GM19238 (cell line): ENCODE data around the gene CNN2.

ENCODE experiments used
- DNase-seq: peaks from one replicate; pipeline ENCODE4 v3.0.0; 2011; ENCODE audit warnings: low spot score; ENCODE audit not compliant: insufficient read length

The CNN2 gene

GRCh38 chr19:1049106-1049505 lies 22.7 kb downstream of the CNN2 start:
- no peak for DNase-seq

DNA sequence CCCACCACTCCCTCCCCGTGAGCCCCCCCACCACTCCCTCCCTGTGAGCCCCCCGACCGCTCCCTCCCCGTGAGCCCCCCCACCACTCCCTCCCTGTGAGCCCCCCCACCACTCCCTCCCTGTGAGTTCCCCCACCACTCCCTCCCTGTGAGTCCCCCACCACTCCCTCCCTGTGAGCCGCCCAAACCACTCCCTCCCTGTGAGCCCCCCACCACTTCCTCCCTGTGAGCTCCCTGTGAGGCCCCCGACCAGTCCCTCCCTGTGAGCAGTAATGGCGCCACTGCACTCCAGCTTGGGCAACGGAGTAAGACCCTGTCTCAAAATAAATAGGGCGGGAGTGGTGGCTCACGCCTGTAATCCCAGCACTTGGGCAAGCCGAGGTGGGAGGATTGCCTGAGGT lies 23.4 kb downstream of the CNN2 start:
- no peak for DNase-seq

GRCh38 chr19:1050989-1051788 lies 24.8 kb downstream of the CNN2 start:
- DNase-seq = no peak

DNA sequence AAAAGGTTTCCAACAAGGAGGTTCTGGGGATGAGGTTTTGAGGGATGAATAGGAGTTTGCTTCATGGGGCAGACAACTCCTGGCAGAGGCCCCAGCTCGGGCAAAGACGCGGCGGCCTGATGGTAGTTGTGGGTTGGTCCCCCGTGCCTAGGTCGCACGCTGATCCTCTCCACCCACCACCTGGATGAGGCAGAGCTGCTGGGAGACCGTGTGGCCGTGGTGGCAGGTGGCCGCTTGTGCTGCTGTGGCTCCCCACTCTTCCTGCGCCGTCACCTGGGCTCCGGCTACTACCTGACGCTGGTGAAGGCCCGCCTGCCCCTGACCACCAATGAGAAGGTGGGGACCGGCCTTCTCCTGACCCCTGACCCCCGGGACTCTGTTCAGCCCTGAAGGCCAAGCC lies 25.4 kb downstream of the CNN2 start:
- DNase-seq = no peak

- DNase-seq = no peak
These were observed 26.1 kb downstream of the CNN2 start for GRCh38 chr19:1052349-1052975.

DNA sequence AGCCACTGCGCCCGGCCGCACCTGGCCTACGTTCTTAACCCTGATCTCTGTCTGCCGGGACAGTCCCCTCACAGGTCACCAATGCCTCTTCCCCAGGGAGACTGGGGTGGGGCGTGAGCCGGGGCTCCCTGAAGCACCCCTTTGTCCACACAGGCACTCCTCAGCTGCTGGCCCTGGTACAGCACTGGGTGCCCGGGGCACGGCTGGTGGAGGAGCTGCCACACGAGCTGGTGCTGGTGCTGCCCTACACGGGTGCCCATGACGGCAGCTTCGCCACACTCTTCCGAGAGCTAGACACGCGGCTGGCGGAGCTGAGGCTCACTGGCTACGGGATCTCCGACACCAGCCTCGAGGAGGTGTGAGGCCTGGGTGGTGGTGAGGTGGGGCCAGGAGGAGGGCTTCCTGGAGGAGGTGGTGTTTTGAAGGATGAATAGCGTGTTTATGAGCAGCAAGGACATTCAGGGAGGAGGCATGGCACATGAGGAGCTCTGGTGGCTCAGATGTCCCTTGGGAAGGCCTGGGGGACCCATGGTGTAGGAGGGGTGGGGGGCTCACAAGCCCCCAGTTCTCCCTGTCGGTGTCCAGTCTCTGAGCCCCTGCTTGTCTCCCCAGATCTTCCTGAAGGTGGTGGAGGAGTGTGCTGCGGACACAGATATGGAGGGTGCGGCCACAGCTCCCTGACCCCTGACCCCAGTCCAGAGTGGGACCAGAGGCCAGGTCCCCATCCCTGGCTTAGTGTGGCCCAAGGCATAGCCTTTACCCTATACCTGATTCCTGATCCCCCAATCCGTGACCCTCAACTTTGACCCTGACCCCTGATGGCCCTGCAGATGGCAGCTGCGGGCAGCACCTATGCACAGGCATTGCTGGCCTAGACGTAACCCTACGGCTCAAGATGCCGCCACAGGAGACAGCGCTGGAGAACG lies 27.0 kb downstream of the CNN2 start:
- DNase-seq = no peak

DNA sequence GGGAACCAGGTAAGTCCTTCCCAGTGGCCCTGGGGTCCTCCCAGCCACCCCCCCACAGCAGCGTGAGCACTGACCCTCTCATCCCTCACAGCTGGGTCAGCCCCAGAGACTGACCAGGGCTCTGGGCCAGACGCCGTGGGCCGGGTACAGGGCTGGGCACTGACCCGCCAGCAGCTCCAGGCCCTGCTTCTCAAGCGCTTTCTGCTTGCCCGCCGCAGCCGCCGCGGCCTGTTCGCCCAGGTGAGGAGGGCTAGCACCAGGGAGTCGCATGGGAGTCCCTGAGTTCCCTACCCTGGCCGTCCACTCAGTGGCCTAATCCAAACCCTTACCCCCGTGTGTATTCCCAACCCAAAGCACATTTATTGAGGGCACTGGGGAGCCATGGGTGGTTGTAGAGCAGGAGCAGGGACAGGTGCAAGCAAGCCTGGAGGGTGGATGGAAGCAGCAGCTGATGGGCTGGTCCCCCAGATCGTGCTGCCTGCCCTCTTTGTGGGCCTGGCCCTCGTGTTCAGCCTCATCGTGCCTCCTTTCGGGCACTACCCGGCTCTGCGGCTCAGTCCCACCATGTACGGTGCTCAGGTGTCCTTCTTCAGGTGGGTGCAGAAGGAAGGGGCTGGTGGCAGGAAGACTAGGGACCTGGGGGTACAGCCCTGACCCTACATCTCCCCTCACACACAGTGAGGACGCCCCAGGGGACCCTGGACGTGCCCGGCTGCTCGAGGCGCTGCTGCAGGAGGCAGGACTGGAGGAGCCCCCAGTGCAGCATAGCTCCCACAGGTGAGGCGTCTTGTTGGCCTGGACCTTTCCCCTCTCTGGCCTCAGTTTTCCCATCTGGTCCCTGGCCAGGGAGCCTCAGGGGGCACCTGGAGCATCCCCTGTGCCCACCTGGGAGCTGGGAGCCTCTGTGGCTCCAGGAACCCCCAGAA lies 28.0 kb downstream of the CNN2 start:
- DNase-seq = no peak

- DNase-seq = no peak
These were observed 28.6 kb downstream of the CNN2 start for GRCh38 chr19:1055028-1055425.

GRCh38 chr19:1055886-1056620 lies 29.6 kb downstream of the CNN2 start:
- DNase-seq = no peak

GRCh38 chr19:1057176-1057855 lies 30.9 kb downstream of the CNN2 start:
- peak; percentile 45 for DNase-seq

DNA sequence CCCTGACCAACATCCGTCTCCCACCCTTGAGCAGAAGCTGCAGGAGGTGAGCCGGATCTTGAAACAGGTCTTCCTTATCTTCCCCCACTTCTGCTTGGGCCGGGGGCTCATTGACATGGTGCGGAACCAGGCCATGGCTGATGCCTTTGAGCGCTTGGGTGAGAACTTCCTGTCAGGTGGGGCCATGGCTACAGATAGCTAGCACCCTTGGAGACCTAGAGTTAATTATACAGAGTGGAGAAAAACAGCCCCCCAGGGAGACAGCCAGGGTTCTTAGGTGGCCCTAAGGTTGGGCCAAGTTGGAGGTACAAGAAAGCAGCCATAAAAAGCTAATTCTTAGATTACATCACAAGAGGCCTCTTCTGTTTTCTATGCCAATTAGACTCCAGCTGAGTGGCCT lies 31.7 kb downstream of the CNN2 start:
- no peak for DNase-seq

GRCh38 chr19:1060689-1061088 lies 34.3 kb downstream of the CNN2 start:
- no peak for DNase-seq

GRCh38 chr19:1061987-1062386 lies 35.6 kb downstream of the CNN2 start:
- no peak for DNase-seq

DNA sequence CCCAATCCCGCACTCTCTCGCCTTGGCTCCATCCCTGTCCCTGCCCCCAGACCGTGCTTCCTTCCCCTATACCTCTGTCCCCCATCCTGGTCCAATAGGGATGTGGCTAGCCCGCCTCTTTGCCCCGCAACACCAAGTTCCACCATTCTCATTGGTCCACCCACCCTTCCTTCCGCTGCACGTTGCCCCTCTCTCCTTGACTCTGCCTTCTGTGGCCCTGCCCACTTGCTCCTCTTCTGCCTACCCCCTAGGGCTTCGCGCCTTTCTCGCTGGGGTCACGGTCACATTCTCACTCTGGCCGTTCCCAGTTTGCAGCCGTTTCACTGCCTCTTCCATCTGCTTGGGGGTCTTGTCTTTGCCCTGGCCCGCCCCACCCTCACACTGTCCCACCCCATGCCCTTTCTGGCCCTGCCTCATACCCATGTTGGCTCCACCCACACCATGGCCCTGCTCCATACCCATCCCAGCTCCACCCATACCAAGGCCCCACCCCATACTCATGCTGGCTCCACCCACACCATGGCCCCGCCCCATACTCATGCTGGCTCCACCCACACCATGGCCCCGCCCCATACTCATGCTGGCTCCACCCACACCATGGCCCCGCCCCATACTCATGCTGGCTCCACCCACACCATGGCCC lies 36.1 kb downstream of the CNN2 start:
- no peak for DNase-seq

DNA sequence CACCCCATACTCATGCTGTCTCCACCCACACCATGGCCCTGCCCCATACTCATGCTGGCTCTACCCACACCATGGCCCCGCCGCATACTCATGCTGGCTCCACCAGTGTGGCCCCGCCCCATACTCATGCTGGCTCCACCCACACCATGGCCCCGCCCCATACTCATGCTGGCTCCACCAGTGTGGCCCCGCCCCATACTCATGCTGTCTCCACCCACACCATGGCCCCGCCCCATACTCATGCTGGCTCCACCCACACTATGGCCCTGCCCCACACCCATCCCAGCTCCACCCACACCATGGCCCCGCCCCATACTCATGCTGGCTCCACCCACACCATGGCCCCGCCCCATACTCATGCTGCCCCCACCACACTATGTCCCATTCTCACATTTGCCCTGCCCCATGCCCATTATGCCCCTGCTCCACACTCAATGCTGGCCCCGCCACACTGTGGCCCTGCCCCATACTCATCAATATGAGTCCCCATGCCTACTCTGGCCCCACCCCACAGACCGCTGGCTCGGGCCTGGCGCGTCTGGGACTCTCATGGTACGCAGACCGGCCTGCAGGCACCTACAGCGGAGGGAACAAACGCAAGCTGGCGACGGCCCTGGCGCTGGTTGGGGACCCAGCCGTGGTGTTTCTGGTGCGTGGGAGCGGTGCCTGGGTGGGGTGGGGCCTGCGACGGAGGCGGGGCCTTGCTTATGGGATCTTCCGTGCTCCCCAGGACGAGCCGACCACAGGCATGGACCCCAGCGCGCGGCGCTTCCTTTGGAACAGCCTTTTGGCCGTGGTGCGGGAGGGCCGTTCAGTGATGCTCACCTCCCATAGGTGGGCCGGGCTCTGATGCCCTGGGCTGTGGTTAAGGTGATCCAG lies 36.9 kb downstream of the CNN2 start:
- peak; percentile 50 for DNase-seq

- DNase-seq = no peak
These were observed 37.7 kb downstream of the CNN2 start for GRCh38 chr19:1063909-1064660.
